Hepatocyte (in vitro differentiated cells): ENCODE results near the gene PLCB4. TPM values are rescaled to one million over a fixed set of nuclear protein-coding genes. Genes with fewer than 3 reads are reported as not detected.

Experiments
- DNase-seq: peaks from one replicate; pipeline ENCODE4 v3.0.0-alpha.2; 2016; ENCODE audit warnings: low spot score
- H2AFZ ChIP-seq: fragments of 200-600 bp; sonication (generic); 2 replicates; pipeline ENCODE4 v1.6.0; 2016; ENCODE audit warnings: antibody characterized with exemption, mild to moderate bottlenecking
- H3K27ac ChIP-seq: fragments of 200-600 bp; sonication (generic); 2 replicates; pipeline ENCODE4 v1.5.1; 2016; ENCODE audit warnings: mild to moderate bottlenecking
- H3K27me3 ChIP-seq: fragments of 200-600 bp; sonication (generic); 2 replicates; pipeline ENCODE4 v1.6.1; 2016
- H3K36me3 ChIP-seq: fragments of 200-600 bp; sonication (generic); replicated peaks from 2 replicates; pipeline ENCODE4 v1.5.1; 2016; ENCODE audit warnings: low read depth; ENCODE audit not compliant: insufficient read depth
- H3K4me1 ChIP-seq: fragments of 200-600 bp; sonication (generic); 2 replicates; pipeline ENCODE4 v1.5.1; 2016; ENCODE audit warnings: mild to moderate bottlenecking, moderate library complexity; ENCODE audit not compliant: insufficient read depth
- H3K4me2 ChIP-seq: fragments of 200-600 bp; sonication (generic); 2 replicates; pipeline ENCODE4 v1.6.0; 2016
- H3K4me3 ChIP-seq: fragments of 200-600 bp; sonication (generic); 2 replicates; pipeline ENCODE4 v1.5.1; 2016; ENCODE audit warnings: mild to moderate bottlenecking
- H3K79me2 ChIP-seq: fragments of 200-600 bp; sonication (generic); 2 replicates; pipeline ENCODE4 v1.6.0; 2017; ENCODE audit warnings: mild to moderate bottlenecking
- H3K9me2 ChIP-seq: fragments of 200-600 bp; sonication (generic); replicated peaks from 2 replicates; pipeline ENCODE4 v1.6.0; 2017; ENCODE audit warnings: mild to moderate bottlenecking; ENCODE audit not compliant: insufficient read depth
- H3K9me3 ChIP-seq: fragments of 200-600 bp; sonication (generic); 2 replicates; pipeline ENCODE4 v1.5.1; 2016; ENCODE audit warnings: low read depth, mild to moderate bottlenecking
- H4K20me1 ChIP-seq: fragments of 200-600 bp; sonication (generic); 2 replicates; pipeline ENCODE4 v1.6.0; 2016; ENCODE audit warnings: mild to moderate bottlenecking; ENCODE audit not compliant: insufficient read depth, poor library complexity, severe bottlenecking
- EZH2 ChIP-seq: fragments of 200-600 bp; sonication (generic); IDR thresholded peaks from 2 replicates; pipeline ENCODE4 v1.6.1; 2016; ENCODE audit warnings: antibody characterized with exemption, mild to moderate bottlenecking, borderline replicate concordance
- EZH2phosphoT487 ChIP-seq: fragments of 200-600 bp; sonication (generic); IDR thresholded peaks from one replicate; pipeline ENCODE4 v1.6.1; 2018; ENCODE audit warnings: antibody characterized with exemption, mild to moderate bottlenecking, low read depth, moderate library complexity; ENCODE audit not compliant: unreplicated experiment, severe bottlenecking
- WGBS: methylation state at CpG from one replicate; pipeline ENCODE4 v1.1.6; 2016; ENCODE audit warnings: low lambda C conversion rate; ENCODE audit errors: missing lambda C conversion rate; 5-methylcytosine and 5-hydroxymethylcytosine counted together
- polyA plus RNA-seq: library from polyadenylated mRNA; unstranded; fragments of >200 nt; fragmentation: Nextera tagmentation; extraction: Ambion mirVana; gene quantifications from 2 replicates; pipeline ENCODE4 v1.2.1, GENCODE V29; 2016
- total RNA-seq: library from RNA; depleted of rRNA; stranded (reverse); fragments of >200 nt; gene quantifications from 2 replicates; pipeline ENCODE4 v1.2.3, GENCODE V29; 2014
- TF ChIP-seq, protein P1 (sequence below): fragments of 200-600 bp; sonication (generic); IDR thresholded peaks from 2 replicates; pipeline ENCODE4 v1.5.1; 2016; ENCODE audit warnings: antibody characterized with exemption, mild to moderate bottlenecking; ENCODE audit not compliant: poor library complexity

The PLCB4 gene
- total and polyA plus RNA-seq, 2 experiments from 2014 or later: 6.4 to 15.0 TPM

DNA sequence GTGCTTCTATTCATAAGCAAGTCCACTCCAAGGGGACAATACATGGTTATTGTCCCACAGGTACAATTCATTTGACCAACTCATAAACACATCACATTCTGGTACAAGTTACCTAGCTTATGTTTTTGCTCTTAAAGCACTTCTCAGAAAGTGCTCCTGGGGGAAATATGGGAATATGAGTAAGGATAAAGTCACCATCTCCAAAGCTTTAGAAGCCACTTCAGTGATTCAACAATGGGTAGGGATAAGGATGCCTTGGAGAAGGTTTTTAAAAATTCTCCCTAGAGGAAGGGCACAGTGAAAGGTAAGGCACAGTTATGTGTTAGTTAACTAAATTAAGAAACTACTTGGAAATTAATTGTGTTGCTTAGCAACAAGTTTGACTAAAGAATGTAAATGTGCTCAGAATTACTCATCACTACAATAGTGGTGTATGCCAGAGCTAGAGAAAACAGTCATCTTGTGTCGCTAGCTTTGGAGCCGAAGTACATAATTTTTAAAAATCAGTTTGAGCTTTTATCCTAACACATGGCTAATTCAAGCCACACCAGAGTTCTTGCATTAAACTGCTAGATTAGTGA lies 406.0 kb downstream of the PLCB4 start:
- no peaks in the 10 kb centered on the region for H4K20me1 ChIP-seq
- DNase-seq: no peak
- no peaks in the 10 kb centered on the region for H3K79me2 ChIP-seq
- 89% methylated on average over 2 of the region's 2 CpGs for WGBS
- no peaks in the 10 kb centered on the region for H3K9me2 ChIP-seq
- no peaks in the 10 kb centered on the region for H3K36me3 ChIP-seq
- H3K27me3 ChIP-seq: no peaks in the 10 kb centered on the region
- H3K27ac ChIP-seq: no peak overlapping the region
- TF ChIP-seq EZH2phosphoT487 (no peak), EZH2 (no peak)
- TF ChIP-seq, protein P1, sequence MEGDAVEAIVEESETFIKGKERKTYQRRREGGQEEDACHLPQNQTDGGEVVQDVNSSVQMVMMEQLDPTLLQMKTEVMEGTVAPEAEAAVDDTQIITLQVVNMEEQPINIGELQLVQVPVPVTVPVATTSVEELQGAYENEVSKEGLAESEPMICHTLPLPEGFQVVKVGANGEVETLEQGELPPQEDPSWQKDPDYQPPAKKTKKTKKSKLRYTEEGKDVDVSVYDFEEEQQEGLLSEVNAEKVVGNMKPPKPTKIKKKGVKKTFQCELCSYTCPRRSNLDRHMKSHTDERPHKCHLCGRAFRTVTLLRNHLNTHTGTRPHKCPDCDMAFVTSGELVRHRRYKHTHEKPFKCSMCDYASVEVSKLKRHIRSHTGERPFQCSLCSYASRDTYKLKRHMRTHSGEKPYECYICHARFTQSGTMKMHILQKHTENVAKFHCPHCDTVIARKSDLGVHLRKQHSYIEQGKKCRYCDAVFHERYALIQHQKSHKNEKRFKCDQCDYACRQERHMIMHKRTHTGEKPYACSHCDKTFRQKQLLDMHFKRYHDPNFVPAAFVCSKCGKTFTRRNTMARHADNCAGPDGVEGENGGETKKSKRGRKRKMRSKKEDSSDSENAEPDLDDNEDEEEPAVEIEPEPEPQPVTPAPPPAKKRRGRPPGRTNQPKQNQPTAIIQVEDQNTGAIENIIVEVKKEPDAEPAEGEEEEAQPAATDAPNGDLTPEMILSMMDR: no peak
- H3K4me3 ChIP-seq: no peak overlapping the region
- no peak overlapping the region for H3K4me2 ChIP-seq
- H3K4me1 ChIP-seq: no peaks in the 10 kb centered on the region
- no peaks in the 10 kb centered on the region for H3K9me3 ChIP-seq
- no peak overlapping the region for H2AFZ ChIP-seq

DNA sequence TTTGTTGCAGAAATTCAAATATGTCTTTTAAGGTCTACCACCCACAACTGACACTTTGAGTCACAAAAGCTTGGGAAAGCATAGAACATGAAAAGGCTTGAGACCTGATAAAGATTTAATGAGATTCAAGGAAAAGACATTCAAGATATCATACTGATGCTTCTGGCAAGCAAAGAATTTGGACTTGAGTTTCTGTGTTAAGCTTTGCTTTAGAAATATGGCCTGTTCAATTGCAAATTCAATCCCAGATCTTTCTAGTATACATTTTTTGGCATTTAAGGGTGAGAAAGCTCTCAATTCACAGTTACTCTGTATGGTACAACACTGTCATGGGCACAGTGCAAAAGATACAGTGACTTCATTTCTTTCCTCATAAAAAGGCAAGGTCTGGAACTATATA lies 406.6 kb downstream of the PLCB4 start:
- H3K79me2 ChIP-seq: no peaks in the 10 kb centered on the region
- H3K9me2 ChIP-seq: no peaks in the 10 kb centered on the region
- TF ChIP-seq EZH2phosphoT487 (no peak), EZH2 (no peak)
- TF ChIP-seq, protein P1: no peak
- no peak overlapping the region for H3K27ac ChIP-seq
- H3K4me1 ChIP-seq: no peaks in the 10 kb centered on the region
- no peak overlapping the region for H3K4me2 ChIP-seq
- no peaks in the 10 kb centered on the region for H3K36me3 ChIP-seq
- no peaks in the 10 kb centered on the region for H4K20me1 ChIP-seq
- H3K27me3 ChIP-seq: no peaks in the 10 kb centered on the region
- no peak overlapping the region for H3K4me3 ChIP-seq
- no peaks in the 10 kb centered on the region for H3K9me3 ChIP-seq
- DNase-seq: no peak
- no peak overlapping the region for H2AFZ ChIP-seq

DNA sequence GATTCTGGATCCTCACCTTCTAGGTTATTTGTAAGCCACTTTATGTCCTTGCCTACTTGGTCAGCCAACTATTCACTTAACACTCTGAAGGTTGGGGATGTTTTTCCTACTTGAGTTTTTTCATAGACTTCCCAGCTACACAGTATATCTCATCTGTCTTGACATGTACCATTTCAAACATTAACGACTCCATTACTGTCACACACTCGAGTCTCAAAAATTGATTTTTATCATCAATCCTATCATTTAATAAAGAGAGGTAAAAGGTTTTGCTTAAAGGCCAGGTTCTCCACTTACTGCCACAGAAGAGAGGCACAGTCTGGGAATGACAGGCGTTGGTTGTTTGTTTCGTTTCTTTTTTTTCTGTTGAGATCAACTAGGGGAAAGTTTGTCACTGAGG lies 407.3 kb downstream of the PLCB4 start:
- 76% methylated on average over 4 of the region's 4 CpGs for WGBS
- H3K36me3 ChIP-seq: no peaks in the 10 kb centered on the region
- H3K4me2 ChIP-seq: no peak overlapping the region
- no peaks in the 10 kb centered on the region for H3K27me3 ChIP-seq
- H3K4me1 ChIP-seq: no peaks in the 10 kb centered on the region
- H3K27ac ChIP-seq: no peak overlapping the region
- TF ChIP-seq EZH2 (no peak), EZH2phosphoT487 (no peak)
- TF ChIP-seq, protein P1: no peak
- no peak for DNase-seq
- H3K9me3 ChIP-seq: no peaks in the 10 kb centered on the region
- H3K79me2 ChIP-seq: no peaks in the 10 kb centered on the region
- no peak overlapping the region for H3K4me3 ChIP-seq
- H3K9me2 ChIP-seq: no peaks in the 10 kb centered on the region
- H2AFZ ChIP-seq: no peak overlapping the region
- H4K20me1 ChIP-seq: no peaks in the 10 kb centered on the region

DNA sequence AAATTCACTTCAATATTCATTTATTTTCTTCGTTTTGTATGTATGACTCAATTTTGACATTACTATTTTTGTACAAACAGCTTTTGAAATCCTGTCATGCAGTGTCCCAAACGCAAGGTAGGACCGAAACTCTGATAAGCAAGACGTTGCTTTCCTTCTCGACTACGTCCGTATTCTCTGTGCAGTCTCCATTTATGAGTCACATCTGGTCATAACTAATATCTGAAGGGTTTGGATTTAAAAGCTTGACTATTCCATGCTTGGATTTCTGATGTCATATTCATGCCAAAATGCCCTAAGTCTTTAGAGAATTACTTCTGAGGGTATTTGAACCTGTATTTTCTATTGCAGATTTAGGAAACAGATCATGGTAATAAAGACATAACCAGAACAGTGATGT lies 407.8 kb downstream of the PLCB4 start:
- Histone ChIP-seq H3K79me2 (no peaks in the 10 kb centered on the region), H2AFZ (no peak overlapping the region), H3K9me2 (no peaks in the 10 kb centered on the region), H3K27ac (no peak overlapping the region), H3K4me1 (no peaks in the 10 kb centered on the region), H3K9me3 (no peaks in the 10 kb centered on the region), H3K4me2 (no peak overlapping the region), H4K20me1 (no peaks in the 10 kb centered on the region), H3K36me3 (no peaks in the 10 kb centered on the region), H3K27me3 (no peaks in the 10 kb centered on the region), H3K4me3 (no peak overlapping the region)
- 95% methylated on average over 7 of the region's 7 CpGs for WGBS
- no peak for DNase-seq
- TF ChIP-seq EZH2phosphoT487 (no peak), EZH2 (no peak)
- TF ChIP-seq, protein P1: no peak
